IMR-90 (cell line): ENCODE results near the gene PRDX5. TPM values are rescaled to one million over a fixed set of nuclear protein-coding genes. Genes with fewer than 3 reads are reported as not detected.
A peak's percentile ranks its signal among the peaks of the same experiment; 100 is the strongest.

Experiments
- ATAC-seq: fragments of 200-7000 bp; cut with Tn5 transposase; 2 replicates; pipeline ENCODE4 v1.9.1; 2020; ENCODE audit warnings: low read depth, mild to moderate bottlenecking, moderate library complexity
- BruUV-seq: library from RNA; stranded (reverse); fragments of 400-500 nt; replicated peaks from 2 replicates; lab custom pipeline; 2021; lab: Mats Ljungman, UMichigan
- CTCF ChIA-PET: fragments of 300-600 bp; formaldehyde crosslinking; extraction: SDS; loops from one replicate; lab custom pipeline; 2021; ENCODE audit warnings: antibody characterized with exemption; lab: Yijun Ruan, JAX
- POLR2A ChIA-PET: fragments of 300-600 bp; sonication (Branson Sonifier 250); formaldehyde crosslinking; loops from one replicate; lab custom pipeline; 2022; ENCODE audit warnings: antibody characterized with exemption; ENCODE audit not compliant: unreplicated experiment; lab: Charles Lee
- DNase-seq: peaks from one replicate; pipeline ENCODE4 v3.0.0; 2013
- H2AFZ ChIP-seq: replicated peaks from 2 replicates; pipeline ENCODE3; 2013; ENCODE audit warnings: low read length, mild to moderate bottlenecking; ENCODE audit not compliant: poor library complexity
- H2AK5ac ChIP-seq: 2 replicates; pipeline ENCODE4 v1.6.1; 2013; ENCODE audit warnings: low read depth, low read length, inconsistent platforms
- H2AK9ac ChIP-seq: replicated peaks from 2 replicates; pipeline ENCODE3; 2013; ENCODE audit warnings: mild to moderate bottlenecking, low read depth, low read length, moderate library complexity; ENCODE audit not compliant: poor library complexity
- H2BK120ac ChIP-seq: 2 replicates; pipeline ENCODE4 v1.6.1; 2013; ENCODE audit warnings: low read depth, low read length, inconsistent platforms
- H2BK15ac ChIP-seq: 3 replicates; pipeline ENCODE4 v1.6.1; 2013; ENCODE audit warnings: low read depth, low read length, inconsistent platforms
- H2BK20ac ChIP-seq: 2 replicates; pipeline ENCODE4 v1.6.1; 2013; ENCODE audit warnings: low read depth, mild to moderate bottlenecking, inconsistent platforms, low read length, moderate library complexity
- H2BK5ac ChIP-seq: 2 replicates; pipeline ENCODE4 v1.6.1; 2013; ENCODE audit warnings: mild to moderate bottlenecking, low read depth, low read length, inconsistent platforms; ENCODE audit not compliant: poor library complexity, severe bottlenecking
- H3K14ac ChIP-seq: replicated peaks from 2 replicates; pipeline ENCODE4 v1.6.1; 2013; ENCODE audit warnings: low read depth, low read length, inconsistent platforms
- H3K18ac ChIP-seq: 2 replicates; pipeline ENCODE4 v1.6.1; 2013; ENCODE audit warnings: low read depth, low read length, control low read depth
- H3K23ac ChIP-seq: 2 replicates; pipeline ENCODE4 v1.6.1; 2013; ENCODE audit warnings: low read depth, low read length, inconsistent platforms
- H3K27ac ChIP-seq: 2 replicates; pipeline ENCODE4 v1.5.1; 2013; ENCODE audit warnings: mild to moderate bottlenecking, control low read depth, low read length; ENCODE audit not compliant: insufficient read depth
- H3K27me3 ChIP-seq: 2 replicates; pipeline ENCODE4 v1.6.1; 2013; ENCODE audit warnings: low read length; ENCODE audit not compliant: control insufficient read depth, insufficient read depth
- H3K36me3 ChIP-seq: 2 replicates; pipeline ENCODE4 v1.6.1; 2013; ENCODE audit warnings: low read length, mixed read lengths; ENCODE audit not compliant: control insufficient read depth, insufficient read depth
- H3K4ac ChIP-seq: 2 replicates; pipeline ENCODE4 v1.6.1; 2013; ENCODE audit warnings: low read depth, low read length, inconsistent platforms
- H3K4me1 ChIP-seq: 2 replicates; pipeline ENCODE4 v1.6.1; 2013; ENCODE audit warnings: low read length, mixed read lengths; ENCODE audit not compliant: control insufficient read depth, insufficient read depth
- H3K4me2 ChIP-seq: 2 replicates; pipeline ENCODE4 v1.6.1; 2013; ENCODE audit warnings: low read depth, mild to moderate bottlenecking, control low read depth, low read length, moderate library complexity
- H3K4me3 ChIP-seq: 2 replicates; pipeline ENCODE4 v1.5.1; 2013; ENCODE audit warnings: low read depth, mild to moderate bottlenecking, control low read depth, low read length, moderate library complexity; ENCODE audit not compliant: insufficient read depth
- H3K56ac ChIP-seq: 2 replicates; pipeline ENCODE4 v1.6.1; 2013; ENCODE audit warnings: low read length, inconsistent platforms; ENCODE audit not compliant: insufficient read depth; ENCODE audit errors: extremely low read depth
- H3K79me1 ChIP-seq, 2 experiments: 2 replicates each; pipeline ENCODE4 v1.6.1; 2013; ENCODE audit warnings: low read length in 2 of 2, inconsistent platforms in 1 of 2, low read depth in 1 of 2
- H3K9ac ChIP-seq: 2 replicates; pipeline ENCODE4 v1.6.1; 2013; ENCODE audit warnings: low read depth, low read length, control low read depth
- H3K9me1 ChIP-seq: 2 replicates; pipeline ENCODE4 v1.6.1; 2013; ENCODE audit warnings: low read length, inconsistent platforms; ENCODE audit not compliant: insufficient read depth
- H3K9me3 ChIP-seq: 2 replicates; pipeline ENCODE4 v1.6.1; 2013; ENCODE audit warnings: low read length; ENCODE audit not compliant: control insufficient read depth, insufficient read depth
- H4K20me1 ChIP-seq: 2 replicates; pipeline ENCODE4 v1.6.1; 2013; ENCODE audit warnings: low read length, inconsistent platforms; ENCODE audit not compliant: insufficient read depth
- H4K5ac ChIP-seq: 2 replicates; pipeline ENCODE4 v1.6.1; 2013; ENCODE audit warnings: mild to moderate bottlenecking, low read depth, low read length, control low read depth
- H4K8ac ChIP-seq, 2 experiments: 2 replicates each; pipeline ENCODE4 v1.6.1; 2013; ENCODE audit warnings: low read depth in 2 of 2, low read length in 2 of 2, control low read depth in 1 of 2, inconsistent platforms in 1 of 2
- H4K91ac ChIP-seq: 2 replicates; pipeline ENCODE4 v1.6.1; 2013; ENCODE audit warnings: low read depth, low read length, inconsistent platforms; ENCODE audit not compliant: insufficient read depth
- CEBPB ChIP-seq: IDR thresholded peaks from 2 replicates; pipeline ENCODE4 v1.6.1; 2012; ENCODE audit warnings: low read depth, low read length, improper control_type of control experiment
- CHD1 ChIP-seq: IDR thresholded peaks from 2 replicates; pipeline ENCODE4 v1.6.1; 2012; ENCODE audit warnings: low read depth, low read length, improper control_type of control experiment
- CTCF ChIP-seq: conservative IDR thresholded peaks from 2 replicates; pipeline ENCODE4 v1.5.1; 2012; ENCODE audit warnings: mild to moderate bottlenecking, low read depth, low read length, improper control_type of control experiment
- ELK1 ChIP-seq: fragments of 150-350 bp; IDR thresholded peaks from 2 replicates; pipeline ENCODE4 v1.6.1; 2016; ENCODE audit warnings: low read depth, mild to moderate bottlenecking, low read length, moderate library complexity, borderline replicate concordance
- MAFK ChIP-seq: IDR thresholded peaks from 2 replicates; pipeline ENCODE4 v1.6.1; 2012; ENCODE audit warnings: low read depth, low read length, improper control_type of control experiment
- NFE2L2 ChIP-seq: fragments of 150-350 bp; IDR thresholded peaks from 2 replicates; pipeline ENCODE4 v1.6.1; 2016; ENCODE audit warnings: low read depth, mild to moderate bottlenecking, low read length
- RFX5 ChIP-seq: IDR thresholded peaks from 2 replicates; pipeline ENCODE4 v1.8.0; 2012; ENCODE audit warnings: low read depth, mild to moderate bottlenecking, low read length, moderate library complexity
- WGBS, 2 experiments: methylation state at CpG; one replicate each; pipeline versions ENCODE4 v1.1.5 to v1.1.7; 2013; ENCODE audit warnings: missing lambda C conversion rate in 2 of 2; ENCODE audit not compliant: insufficient read length in 1 of 2; ENCODE audit errors: extremely low coverage in 2 of 2; 5-methylcytosine and 5-hydroxymethylcytosine counted together
- dilution Hi-C: fragments of 300-500 bp; cut with HindIII; formaldehyde crosslinking; loops from one replicate; pipeline ENCODE4 v1.14.3; 2018; ENCODE audit warnings: low sequenced_read_pairs; ENCODE audit not compliant: unreplicated experiment
- in situ Hi-C: fragments of 300-500 bp; cut with MboI; formaldehyde crosslinking; loops from 3 replicates; pipeline ENCODE4 v1.14.3; 2019; ENCODE audit warnings: low sequenced_read_pairs, inconsistent platforms, mixed read lengths
- intact Hi-C: fragments of 100-400 bp; cut with micrococcal nuclease; formaldehyde crosslinking; loops from 2 replicates; pipeline ENCODE4 v1.10.0; 2022
- polyA plus RNA-seq, 3 experiments: library from polyadenylated mRNA; depleted of rRNA; stranded (reverse); fragments of >200 nt; gene quantifications; 2 replicates each; pipeline ENCODE4 v1.2.3, GENCODE V29; 2012; ENCODE audit warnings: low replicate concordance in 1 of 3
- total RNA-seq: library from RNA; depleted of rRNA; stranded (reverse); fragments of >200 nt; gene quantifications from 2 replicates; pipeline ENCODE4 v1.2.3, GENCODE V29; 2012

The PRDX5 gene
- total and polyA plus RNA-seq, 2 of the 4 experiments (the other 2 are of a cell fraction), result 120 to 292 TPM

- no peak overlapping the region for H4K91ac ChIP-seq
- peaks cover 2% of the 10 kb centered on the region; the same call in 1 of the 2 replicates for H3K27me3 ChIP-seq
- dilution Hi-C loops, result no loop called here
Measured at GRCh38 chr11:64347193-64347867, 29.4 kb downstream of the PRDX5 start.

More at GRCh38 chr11:64347193-64347867, 29.4 kb downstream of the PRDX5 start:
- in situ Hi-C loops, result no loop called here
- Histone ChIP-seq H2BK20ac (no peak overlapping the region), H2AK9ac (peak overlapping the region; percentile 15), H2BK15ac (no peak overlapping the region), H2BK5ac (no peak overlapping the region), H3K23ac (no peak overlapping the region), H3K4me2 (no peak overlapping the region), H3K27ac (no peak overlapping the region), H3K4me1 (peaks cover under 1% of the 10 kb centered on the region), H3K9ac (no peak overlapping the region), H3K18ac (no peak overlapping the region), H3K14ac (no peak overlapping the region), H4K20me1 (no peaks in the 10 kb centered on the region), H3K79me1 (no peaks in the 10 kb centered on the region), H3K9me1 (no peaks in the 10 kb centered on the region), H4K8ac (no peak overlapping the region), H3K4ac (no peak overlapping the region), H2BK120ac (no peak overlapping the region), H3K36me3 (no peaks in the 10 kb centered on the region), H3K4me3 (no peak overlapping the region), H2AK5ac (no peak overlapping the region), H3K9me3 (no peaks in the 10 kb centered on the region), H2AFZ (peak overlapping the region; percentile 23), H3K56ac (no peak overlapping the region), H4K5ac (no peak overlapping the region)
- no peak for DNase-seq
- intact Hi-C loops, result no loop called here
- ChIA-PET CTCF (interaction anchor here (0.5 kb wide), 1 partner anchor 143 kb away, joined by 3 read pairs; no protein-coding TSS in a partner anchor), POLR2A (no interaction called here)
- no peak for TF ChIP-seq CHD1
- no peak for TF ChIP-seq ELK1
- TF ChIP-seq RFX5, result no peak
- no peak for TF ChIP-seq CTCF
- no peak for TF ChIP-seq NFE2L2
- TF ChIP-seq MAFK, result no peak
- peak; percentile 75 for TF ChIP-seq CEBPB
- WGBS, 2 experiments, result 83% methylated on average over 2 of the region's 12 CpGs; no CpG with 5 or more reads in 1 of the 2 experiments
- no peak for ATAC-seq
- no TSS peak for BruUV-seq
